HL-60/S4 treated with phorbol 12-myristate 13-acetate at 8.2 ng/mL for 4 days and 3 days (cell line): Measurements from ENCODE around the gene TMEM121B.

Experiments
- in situ Hi-C: fragments of 300-500 bp; cut with MboI; formaldehyde crosslinking; loops from 2 replicates; pipeline ENCODE4 v1.15.0; 2022; ENCODE audit warnings: low sequenced_read_pairs

TMEM121B gene

DNA sequence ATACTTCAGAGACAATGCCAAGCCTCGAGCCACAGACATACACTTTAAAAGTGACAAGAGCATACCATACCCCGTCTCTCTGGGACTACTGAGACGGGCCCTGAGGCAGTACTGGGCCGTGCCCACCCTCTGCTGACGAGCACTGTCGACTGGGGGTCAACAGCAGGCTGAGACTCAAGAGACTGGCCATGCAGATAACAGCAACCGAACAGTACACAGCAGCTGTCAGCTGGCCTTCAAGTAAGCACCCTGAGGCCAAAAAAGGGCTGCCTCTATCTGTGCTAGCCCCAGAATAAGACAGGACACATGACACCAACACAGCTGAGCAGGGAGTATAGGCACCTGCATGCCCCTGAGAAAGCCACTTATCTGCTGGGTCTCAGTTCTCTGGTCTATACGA is 18.9 kb upstream of the TMEM121B start:
- in situ Hi-C loops: no loop called here

DNA sequence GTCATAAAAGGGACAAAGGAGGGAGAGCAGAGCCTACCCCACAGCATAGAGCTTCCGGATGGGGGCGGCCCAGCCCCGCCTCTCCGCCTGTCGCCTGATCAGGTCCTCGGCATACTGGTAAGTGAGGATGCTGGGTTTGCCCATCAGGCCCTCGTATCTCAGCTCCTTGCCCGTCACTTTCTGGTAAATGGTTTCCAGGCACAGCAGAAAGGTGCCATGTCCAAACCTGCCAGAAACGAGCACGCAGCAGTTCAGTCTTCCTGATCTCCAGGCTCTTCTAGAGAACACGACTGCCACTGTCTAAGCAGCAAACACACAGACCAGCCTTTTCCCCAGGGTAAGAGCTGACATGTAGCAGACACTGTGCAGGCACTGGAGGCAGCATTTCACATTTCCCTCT is 17.4 kb upstream of the TMEM121B start:
- in situ Hi-C loops: no loop called here

DNA sequence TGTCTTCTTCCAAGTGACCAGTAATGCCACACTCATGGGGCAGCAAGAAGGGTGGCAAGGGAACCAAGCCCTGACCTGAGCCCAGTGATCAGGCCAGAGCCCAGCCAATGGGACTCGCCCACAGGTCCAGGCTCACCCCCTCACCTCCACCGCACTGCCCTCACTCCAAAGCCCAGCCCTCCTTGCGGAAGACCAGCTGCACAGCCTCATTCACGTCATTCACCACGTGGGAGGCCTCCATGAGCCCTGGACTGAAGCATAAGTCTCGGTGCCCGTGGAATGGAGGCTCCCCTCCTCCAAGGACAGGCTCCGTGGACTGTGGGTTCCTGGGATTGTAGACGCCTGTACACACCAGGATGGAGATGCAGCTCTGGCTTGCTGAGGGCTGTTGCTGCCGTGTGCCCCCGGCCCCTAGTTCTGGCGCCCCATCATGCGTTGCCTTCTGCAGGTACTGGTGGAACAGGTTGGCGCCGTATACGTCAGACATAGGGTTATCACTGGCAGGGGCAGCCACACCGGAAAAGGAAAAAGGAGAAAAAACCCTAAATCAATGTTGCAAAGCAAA is 16.8 kb upstream of the TMEM121B start:
- in situ Hi-C loops: no loop called here

DNA sequence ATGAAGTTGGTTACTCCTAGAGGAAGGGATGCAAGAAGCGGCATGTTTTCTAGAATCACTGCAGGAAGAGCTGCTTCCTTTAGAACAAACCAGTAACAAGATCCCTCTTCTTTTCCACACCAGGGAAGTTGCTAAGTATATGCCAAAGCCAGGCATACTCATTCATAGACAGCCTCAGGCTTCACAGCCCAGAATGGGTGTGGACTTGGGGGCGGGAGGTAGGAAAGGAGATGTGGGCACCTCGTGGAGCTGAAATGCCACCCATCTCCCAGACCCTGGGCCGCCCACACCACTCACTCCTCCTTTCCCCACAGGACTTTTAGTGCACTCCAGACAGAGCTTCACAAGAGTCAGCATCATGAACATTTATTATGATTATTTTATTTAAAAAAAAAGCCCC is 16.0 kb upstream of the TMEM121B start:
- in situ Hi-C loops: no loop called here

DNA sequence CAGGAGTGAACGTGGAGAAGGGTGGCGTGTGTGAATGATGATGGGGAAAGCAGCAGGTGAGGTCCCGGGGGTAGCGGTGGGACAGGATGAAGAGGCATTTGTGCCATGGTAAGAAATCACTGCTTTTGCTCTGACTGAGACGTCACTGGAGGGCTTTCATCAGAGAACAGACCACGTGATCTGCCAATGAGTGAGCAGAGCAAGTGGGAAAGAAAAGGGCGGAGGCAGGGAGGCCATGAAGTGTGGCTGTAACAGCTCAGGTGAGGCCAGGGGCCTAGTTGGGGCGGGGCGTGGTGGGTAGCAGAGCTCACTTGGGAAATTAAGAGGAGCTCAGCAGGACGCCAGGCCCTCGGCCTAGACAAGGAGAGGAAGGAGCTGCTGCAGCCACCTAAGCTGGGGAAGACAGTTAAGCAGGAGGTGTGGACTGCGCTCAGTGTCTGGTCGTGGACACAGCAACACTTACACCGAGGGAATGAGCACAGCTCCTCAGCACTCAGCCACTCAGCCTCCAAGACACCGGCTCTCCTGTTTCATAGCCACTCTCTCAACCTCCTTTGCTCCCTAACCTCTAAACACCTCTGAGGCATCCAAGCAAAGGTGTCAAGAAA is 14.1 kb upstream of the TMEM121B start:
- in situ Hi-C loops: no loop called here

DNA sequence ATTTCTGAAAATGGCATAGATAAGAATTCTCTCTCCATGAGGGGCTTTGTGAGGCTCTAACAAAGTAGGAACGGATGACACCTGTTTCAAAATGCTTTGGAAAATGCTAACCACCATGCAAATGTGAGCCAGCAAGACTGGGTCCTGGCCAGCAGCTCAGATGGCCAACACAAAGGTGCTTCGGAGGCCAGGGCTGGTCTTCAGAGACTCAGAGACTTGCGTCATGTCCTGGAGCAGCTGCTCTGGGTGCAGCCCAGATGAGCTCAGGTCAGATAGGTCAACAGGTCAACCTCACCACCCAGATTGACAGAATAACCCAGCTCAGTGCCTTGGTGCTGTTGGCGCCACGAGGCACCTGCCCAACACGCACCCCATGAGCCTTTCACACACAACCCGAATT is 12.0 kb upstream of the TMEM121B start:
- in situ Hi-C loops: no loop called here

DNA sequence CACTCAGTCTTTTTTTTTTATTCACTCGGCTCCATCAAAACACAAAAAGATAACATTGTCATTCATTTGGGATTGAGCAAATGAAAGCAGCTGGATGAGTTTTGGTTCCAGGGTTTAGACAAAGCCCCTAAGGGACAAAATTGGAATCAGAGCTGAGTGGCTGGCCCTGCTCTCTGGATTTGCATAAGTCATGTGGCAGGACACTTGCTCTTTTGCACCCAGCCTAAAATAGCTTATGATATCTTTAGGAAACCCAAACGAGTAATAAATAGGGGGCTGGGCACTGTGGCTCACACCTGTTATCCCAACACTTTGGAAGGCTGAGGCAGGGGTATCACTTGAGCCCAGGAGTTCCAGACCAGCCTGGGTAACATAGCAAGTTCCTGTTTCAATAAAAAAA is 11.0 kb upstream of the TMEM121B start:
- in situ Hi-C loops: no loop called here

DNA sequence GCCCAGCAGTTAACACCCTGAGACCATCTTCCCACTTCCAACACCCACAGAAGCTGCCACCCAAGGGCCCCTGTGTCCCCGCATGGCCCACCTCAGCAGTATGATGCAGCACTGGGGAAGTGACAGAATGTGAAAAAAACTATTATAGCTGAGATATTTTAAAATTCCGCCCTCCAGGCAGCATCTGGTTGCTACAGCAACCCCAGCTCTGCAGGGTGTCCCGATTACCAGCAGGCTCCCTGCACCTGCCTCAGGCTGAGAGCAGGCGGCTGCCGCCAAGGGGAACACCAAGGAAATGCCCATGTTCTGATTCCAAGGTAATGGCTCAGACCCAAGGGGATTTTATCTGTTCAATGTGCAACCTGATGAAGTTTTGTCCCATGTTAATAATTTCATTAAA is 10.5 kb upstream of the TMEM121B start:
- in situ Hi-C loops: no loop called here

DNA sequence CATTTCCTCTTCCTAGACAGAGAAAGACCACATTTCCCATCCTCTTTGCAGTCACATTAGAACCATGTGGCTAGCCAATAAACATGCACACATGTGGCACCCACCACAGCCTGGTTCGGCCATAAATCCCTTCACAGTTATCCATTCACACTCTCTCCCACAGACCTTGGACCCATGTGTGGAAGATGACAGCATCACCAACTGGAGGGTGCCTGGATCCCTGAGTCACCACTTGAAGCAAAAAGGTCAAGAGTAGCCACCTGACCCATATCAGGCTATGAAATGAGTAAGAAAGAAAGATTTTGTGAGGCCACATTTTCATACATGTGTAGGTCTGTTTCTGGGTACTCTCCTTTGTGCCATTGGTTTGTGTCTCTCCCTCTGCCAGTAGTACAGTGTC is 9.0 kb upstream of the TMEM121B start:
- in situ Hi-C loops: no loop called here

DNA sequence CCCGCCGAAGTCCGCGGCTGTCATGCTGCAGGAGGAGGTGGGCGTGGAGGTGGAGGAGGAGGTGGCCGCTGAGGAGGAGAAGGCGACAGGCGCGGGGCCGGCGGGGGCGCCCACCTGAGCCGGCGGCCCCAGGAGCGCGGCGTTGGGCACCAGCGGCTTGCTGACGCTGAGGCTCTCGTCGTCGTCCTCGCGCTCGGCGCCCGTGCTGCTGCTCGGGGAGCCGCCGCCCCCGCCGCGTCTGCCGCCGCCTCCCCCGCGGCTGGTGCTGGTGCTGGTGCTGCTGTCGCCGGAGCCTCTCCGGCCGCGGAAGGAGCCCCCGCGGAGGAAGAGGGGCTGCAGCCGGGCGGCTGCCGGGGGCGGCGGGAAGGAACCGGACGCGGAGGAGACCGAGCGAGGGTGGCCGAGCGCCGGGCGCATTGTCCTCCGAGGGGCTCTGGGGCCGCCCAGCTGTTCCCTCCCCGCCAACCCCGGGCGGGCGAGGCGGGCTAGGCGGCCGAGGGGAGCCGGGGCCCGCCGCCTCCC is 388 bp downstream of the TMEM121B start:
- in situ Hi-C loops: no loop called here

DNA sequence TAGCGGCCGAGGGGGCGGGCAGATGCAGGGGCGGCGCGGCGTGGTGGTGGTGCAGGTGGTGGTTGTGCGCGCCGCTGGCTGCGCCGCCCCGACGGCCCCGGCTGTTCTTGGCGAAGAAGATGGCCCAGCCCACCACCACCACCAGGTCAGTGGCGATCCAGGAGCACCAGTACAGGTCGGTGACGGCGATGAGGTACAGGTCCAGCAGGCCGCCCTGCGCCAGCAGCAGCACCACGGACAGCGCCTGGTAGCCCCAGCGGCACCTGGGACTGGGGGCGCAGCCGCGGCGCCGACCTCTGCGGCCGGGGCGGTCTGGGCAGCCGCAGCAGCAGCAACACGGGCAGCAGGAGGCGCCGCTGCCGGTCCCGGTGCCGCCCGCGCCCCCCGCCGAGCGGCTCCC is 879 bp downstream of the TMEM121B start:
- in situ Hi-C loops: no loop called here

DNA sequence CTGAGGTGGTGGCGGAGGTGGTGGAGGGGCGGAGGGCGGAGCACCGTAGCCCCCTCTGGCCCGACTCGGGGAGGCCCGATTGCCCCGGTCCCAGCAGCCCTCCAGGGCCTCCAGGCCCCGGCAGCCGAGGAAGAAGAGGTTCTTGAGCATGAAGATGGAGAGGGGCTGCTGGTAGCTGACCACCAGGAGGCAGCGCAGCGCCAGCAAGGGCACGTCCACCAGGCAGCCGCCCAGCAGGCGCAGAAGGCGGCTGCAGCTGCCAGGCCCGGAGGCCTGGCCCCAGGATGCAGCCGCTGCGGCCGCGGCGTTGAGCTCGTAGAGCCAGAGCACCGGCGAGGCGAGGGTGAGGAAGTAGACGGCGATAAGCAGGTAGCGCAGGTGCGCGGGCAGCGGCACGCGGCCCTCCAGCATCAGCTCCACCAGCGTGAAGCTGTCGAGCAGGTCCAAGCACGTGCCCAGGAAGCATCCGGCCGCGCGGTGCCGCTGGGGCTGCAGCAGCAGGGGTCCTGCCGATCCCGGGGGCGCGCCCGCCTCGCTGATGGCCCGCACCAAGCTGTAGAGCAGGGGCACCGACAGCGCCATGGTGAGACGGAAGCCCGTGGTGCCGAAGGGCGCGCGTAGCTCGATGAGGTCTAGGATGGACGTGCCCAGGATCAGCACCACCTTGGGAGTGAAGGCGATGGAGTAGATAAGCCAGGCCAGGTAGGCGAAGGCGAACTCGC is 1.5 kb downstream of the TMEM121B start:
- in situ Hi-C loops: no loop called here

DNA sequence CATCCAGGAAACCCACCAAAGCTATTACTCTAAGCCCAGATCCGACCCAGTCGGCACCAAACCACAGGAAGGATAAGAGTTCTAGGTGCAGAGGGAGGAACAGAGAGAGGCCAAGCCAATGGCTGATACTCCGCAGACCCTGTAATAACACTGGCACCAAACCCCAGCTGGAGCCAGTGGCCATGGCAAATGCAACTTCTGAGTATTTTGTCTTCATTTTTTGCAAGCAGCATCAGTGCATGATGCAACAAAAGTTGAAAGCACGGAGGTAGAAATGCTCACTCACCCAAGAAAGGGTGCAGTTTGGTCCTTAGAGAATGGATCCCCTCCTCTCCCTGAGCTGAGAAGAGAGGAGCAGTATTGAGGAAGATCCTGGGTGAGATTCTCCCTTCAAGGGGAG is 2.8 kb downstream of the TMEM121B start:
- in situ Hi-C loops: no loop called here

DNA sequence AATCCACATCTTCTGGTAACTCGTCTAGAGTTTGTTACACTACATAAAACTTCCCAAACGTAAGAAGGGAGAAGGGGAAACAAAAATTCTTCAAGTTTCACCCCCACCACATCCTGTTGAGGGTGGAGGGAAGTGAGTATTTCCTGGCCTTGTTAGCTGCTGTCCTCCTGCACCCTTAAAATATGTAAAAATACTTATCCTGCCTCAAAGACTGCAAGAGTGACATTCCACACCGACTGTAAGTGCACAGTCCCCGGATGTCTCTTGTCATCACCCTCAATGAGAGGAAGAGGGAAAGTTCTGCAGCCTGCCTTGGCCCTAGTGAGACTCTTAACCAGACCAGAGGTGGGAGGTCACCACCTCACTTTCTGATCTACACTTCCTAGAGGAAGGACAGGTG is 3.3 kb downstream of the TMEM121B start:
- in situ Hi-C loops: no loop called here

DNA sequence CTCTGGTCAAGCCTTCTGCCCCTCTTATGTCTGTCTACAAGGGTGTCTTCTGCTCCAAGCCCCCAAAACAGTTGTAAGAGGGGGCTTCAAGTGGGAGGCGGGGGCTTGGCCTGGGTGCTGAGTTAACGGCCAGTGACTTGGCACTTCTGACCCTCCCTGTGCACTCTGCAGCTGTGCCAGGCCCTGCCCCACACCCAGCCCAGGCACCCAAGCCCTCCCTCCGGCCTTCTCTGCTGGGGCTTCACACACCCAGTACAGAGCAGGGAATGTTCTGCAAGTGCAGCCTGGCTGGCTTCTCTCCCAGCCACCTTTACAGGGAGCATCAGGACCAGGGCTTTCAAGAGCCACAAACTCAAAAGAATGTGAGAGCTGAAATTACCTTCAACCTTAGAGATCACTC is 3.8 kb downstream of the TMEM121B start:
- in situ Hi-C loops: no loop called here

DNA sequence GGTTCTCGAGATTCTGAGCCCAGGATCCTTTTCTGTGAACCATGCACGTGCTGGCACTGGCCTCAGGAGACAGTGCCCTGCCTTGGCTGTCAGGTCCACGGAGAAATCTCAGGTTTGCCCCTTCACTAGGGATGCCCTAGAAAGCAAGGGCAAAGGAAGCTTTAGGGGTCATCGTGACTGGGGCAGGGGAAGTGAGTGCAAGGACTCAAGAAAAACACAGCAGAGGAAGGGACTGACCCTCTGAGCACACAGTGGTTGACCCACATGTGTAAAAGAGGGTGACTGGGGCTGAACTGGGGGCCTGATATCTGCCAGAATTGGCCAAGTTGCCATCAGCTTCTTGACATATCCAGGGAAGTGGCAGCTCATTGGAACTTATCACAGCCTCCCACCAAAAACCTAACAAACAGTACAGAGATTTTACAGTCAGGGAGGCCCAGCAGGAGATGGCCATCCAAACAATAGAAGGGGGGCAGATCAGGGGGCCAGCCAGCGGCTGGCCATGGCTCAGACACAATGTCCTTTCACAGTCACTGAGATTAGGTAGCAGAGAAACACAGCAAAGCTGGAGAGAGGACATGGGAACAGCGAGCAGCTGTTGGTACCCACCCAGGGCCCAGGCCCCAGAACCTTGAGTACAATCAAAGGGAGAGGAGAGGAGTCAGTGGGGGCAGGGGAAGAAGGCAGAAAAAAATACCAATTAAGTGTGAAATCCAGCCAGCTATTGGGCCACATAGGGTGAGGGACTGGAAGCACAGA is 4.4 kb downstream of the TMEM121B start:
- in situ Hi-C loops: no loop called here

DNA sequence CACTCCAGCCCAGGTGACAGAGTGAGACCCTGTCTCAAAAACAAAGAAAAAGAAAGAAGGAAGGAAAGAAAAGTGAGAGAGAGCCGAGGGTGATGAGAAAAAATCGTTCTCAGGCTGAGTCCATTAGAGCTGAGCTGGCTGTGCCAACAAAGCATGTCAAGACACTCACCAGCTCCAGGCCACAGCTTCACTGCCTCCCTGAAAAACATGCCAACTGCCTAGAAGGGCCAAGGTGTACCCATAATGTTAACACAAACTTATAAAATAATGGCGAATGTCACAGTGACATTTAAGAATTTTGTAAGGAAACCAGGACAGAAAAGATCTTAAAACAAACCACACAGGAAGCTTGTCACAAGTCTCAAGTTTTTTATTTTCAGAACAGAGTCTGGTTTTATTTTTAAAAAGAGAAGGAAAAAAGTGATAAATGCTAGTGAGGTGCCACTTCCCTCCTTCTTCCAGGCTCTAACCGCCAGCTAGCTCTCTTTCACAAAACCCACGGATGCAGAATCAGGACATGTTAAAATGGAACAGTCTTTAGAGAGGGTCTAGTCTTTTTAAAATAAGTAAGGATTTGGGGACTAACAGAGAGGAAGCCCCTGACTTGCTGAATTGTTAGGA is 5.1 kb downstream of the TMEM121B start:
- in situ Hi-C loops: no loop called here

DNA sequence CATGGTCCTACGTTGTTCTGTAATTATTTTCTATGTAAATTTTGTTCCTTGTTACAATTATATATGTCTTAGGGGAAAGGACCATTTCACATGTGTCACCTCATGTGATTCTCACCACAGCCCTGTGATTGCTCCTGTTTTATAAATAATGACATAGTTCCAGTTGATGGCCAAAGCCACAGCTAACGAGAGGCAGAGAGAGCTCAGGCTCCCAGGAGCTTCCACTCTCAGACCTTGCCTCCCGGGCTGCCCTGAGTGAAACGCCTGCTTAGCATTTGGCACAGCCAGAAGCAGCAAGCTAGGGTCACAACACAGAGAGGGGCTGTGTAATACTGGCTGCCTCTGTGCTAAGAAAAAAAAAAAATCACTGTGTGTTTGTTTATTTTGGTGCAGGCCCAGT is 5.9 kb downstream of the TMEM121B start:
- in situ Hi-C loops: no loop called here

DNA sequence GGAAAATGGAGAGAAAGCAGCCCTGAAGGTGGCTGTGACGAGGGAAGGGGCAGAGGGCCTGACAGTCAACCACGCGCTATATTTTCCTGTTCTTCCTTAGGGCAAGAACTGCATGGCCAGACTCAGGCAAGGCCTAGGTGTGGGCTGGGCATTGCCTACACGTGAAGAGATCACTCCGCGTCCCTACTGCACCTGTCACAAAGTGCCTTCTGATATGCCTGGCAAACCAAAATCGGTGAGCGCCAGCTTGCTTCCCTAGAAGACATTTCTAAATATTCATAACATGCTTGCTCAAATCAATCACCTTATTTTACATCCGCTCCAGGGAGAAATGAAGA is 6.3 kb downstream of the TMEM121B start:
- in situ Hi-C loops: no loop called here

DNA sequence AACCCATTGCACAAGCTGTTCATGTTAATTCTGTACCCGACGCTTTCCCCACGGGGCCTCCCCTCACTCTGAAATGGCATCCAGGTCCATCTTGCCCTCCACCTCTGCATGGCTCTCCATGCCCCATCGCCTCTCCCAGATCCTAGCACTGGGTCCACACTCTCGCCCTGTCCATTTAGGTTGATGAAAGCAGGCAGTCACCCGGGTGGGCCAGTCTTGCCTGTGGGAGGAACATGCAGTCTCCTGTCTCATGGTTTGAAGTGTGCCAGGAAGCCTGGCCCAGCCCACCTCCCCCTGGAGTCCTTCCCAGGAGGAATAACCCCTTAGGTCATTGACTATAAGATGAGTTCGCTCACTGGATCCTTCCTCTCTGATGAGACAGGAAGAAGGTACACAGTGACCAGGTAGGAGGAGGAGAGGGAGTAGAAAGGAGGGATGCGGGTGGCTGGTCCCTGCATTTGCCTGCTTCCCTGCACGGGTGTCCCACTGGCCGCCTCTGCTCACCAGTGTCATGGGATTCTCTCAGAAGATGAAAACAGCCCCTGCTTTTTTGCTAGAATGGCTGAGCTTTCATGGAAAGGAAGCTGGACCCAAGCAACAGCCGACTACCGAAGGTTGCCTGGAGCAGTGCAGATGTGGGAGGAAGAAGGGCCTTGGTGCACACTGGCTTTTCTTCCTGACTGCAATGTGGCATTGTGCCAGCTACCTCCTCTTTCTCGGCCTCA is 6.8 kb downstream of the TMEM121B start:
- in situ Hi-C loops: no loop called here

DNA sequence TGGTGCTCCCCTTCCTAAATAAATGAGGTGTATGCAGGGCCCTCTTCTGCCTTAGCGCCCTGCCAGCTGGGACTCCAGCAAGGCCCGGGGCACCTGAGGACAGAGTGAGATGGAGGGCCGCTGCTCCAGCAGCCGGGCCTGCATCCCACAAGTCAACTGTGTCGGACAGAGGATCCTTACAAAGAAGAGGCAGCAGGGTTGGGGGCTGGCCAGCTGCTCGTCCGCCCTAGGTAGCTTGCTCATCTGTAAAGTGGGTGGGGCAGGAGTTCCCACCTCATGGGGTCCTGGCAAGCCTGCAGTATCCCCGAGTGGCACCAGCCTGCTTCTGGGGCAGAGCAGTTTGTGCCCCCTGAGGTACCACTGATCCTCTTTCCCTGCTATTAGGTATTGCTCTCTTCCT is 7.6 kb downstream of the TMEM121B start:
- in situ Hi-C loops: no loop called here
